Sigmoid colon (tissue), 7 donors: ENCODE data around the gene ZWILCH. TPM values are rescaled to one million over a fixed set of nuclear protein-coding genes. Genes with fewer than 3 reads are reported as not detected.

Experiments
- DNase-seq: peaks from one replicate; pipeline ENCODE4 v3.0.0-alpha.2; 2019
- H3K27ac ChIP-seq, 4 donors: fragments of 200-600 bp; sonication (generic); one replicate each; pipeline ENCODE4 v1.5.1; 2016 to 2019; ENCODE audit warnings: mild to moderate bottlenecking in 1 of 4
- H3K27me3 ChIP-seq, 3 donors: fragments of 200-600 bp; sonication (generic); one replicate each; pipeline ENCODE4 v1.5.1; 2019; ENCODE audit warnings: mild to moderate bottlenecking in 1 of 3
- H3K36me3 ChIP-seq, 4 donors: fragments of 200-600 bp; sonication (generic); one replicate each; pipeline ENCODE4 v1.5.1; 2016 to 2019
- H3K4me1 ChIP-seq, 4 donors: fragments of 200-600 bp; sonication (generic); one replicate each; pipeline ENCODE4 v1.5.1; 2017 to 2019
- H3K4me3 ChIP-seq, 4 donors: fragments of 200-600 bp; sonication (generic); one replicate each; pipeline ENCODE4 v1.5.1; 2017 to 2019; ENCODE audit warnings: mild to moderate bottlenecking in 2 of 4, moderate library complexity in 1 of 4
- H3K9me3 ChIP-seq, 4 donors: fragments of 200-600 bp in 3 of 4; sonication (generic) in 3 of 4; one replicate each; pipeline versions ENCODE4 v1.5.1 to v1.6.1; 2013 to 2019
- CTCF ChIP-seq, 4 experiments: fragments of 450-650 bp in 3 of 4; fragments of 200-600 bp in 1 of 4; IDR thresholded peaks; one replicate each; pipeline ENCODE4 v1.5.1; 2016 to 2019; ENCODE audit warnings: antibody characterized with exemption in 4 of 4, mild to moderate bottlenecking in 3 of 4, moderate library complexity in 2 of 4
- EP300 ChIP-seq, 4 donors: sonication (generic); formaldehyde crosslinking; IDR thresholded peaks; one replicate each; pipeline ENCODE4 v1.6.1; 2017; ENCODE audit warnings: antibody characterized with exemption in 4 of 4
- POLR2A ChIP-seq, 2 donors: fragments of 450-650 bp; IDR thresholded peaks; one replicate each; pipeline ENCODE4 v1.6.1; 2016; ENCODE audit warnings: antibody characterized with exemption in 2 of 2, mild to moderate bottlenecking in 2 of 2, moderate library complexity in 2 of 2
- POLR2AphosphoS5 ChIP-seq, 4 donors: sonication (generic); formaldehyde crosslinking; IDR thresholded peaks; one replicate each; pipeline ENCODE4 v1.6.1; 2017; ENCODE audit warnings: antibody characterized with exemption in 4 of 4
- WGBS, 2 donors: extraction: QIAGEN DNeasy Blood & Tissue Kit; methylation state at CpG; one replicate each; pipeline ENCODE4 v1.1.7; 2013; 5-methylcytosine and 5-hydroxymethylcytosine counted together
- intact Hi-C: fragments of 100-400 bp; cut with DNase I; formaldehyde crosslinking; loops from one replicate; pipeline ENCODE4 v1.15.1; 2023
- polyA plus RNA-seq, 3 donors: library from polyadenylated mRNA; stranded (reverse); fragments of 200-250 nt; gene quantifications; one replicate each; pipeline ENCODE4 v1.2.3, GENCODE V29; 2013
- total RNA-seq, 4 donors: library from RNA; depleted of rRNA; stranded (reverse); fragments of >200 nt; gene quantifications; one replicate each; pipeline ENCODE4 v1.1.0, GENCODE V29; 2016
- donor health status: healthy with polysubstance abuse.
- donor health status: Bipolar disorder and iron deficiency.
- donor health status: healthy.

Gene ZWILCH
- total and polyA plus RNA-seq, 7 donors = 3.1 to 9.3 (median 5.8) TPM

GRCh38 chr15:66481107-66481856, 23.8 kb upstream of the ZWILCH start:
- peaks cover 5 to 37% (median 12%) of the 10 kb centered on the region in 4 donors for H3K36me3 ChIP-seq
- no peaks in the 10 kb centered on the region for H3K4me1 ChIP-seq
- H3K4me3 ChIP-seq = no peak overlapping the region
- intact Hi-C loops = no loop called here
- H3K27ac ChIP-seq = no peak overlapping the region
- TF ChIP-seq POLR2AphosphoS5 (IDR thresholded peaks at IDR 0.05) (no peak), EP300 (IDR thresholded peaks at IDR 0.05) (no peak), CTCF (IDR thresholded peaks at IDR 0.05) (no peak), POLR2A (IDR thresholded peaks at IDR 0.05) (no peak)
- H3K9me3 ChIP-seq = no peaks in the 10 kb centered on the region
- no peaks in the 10 kb centered on the region for H3K27me3 ChIP-seq
- DNase-seq = no peak
- WGBS, 2 donors = 90 to 97% methylated on average over 10 of the region's 10 CpGs

GRCh38 chr15:66482539-66482938, 22.6 kb upstream of the ZWILCH start:
- no peak overlapping the region for H3K4me3 ChIP-seq
- H3K27me3 ChIP-seq = no peaks in the 10 kb centered on the region
- intact Hi-C loops = no loop called here
- no peak for DNase-seq
- TF ChIP-seq CTCF (IDR thresholded peaks at IDR 0.05) (no peak), EP300 (IDR thresholded peaks at IDR 0.05) (no peak), POLR2AphosphoS5 (IDR thresholded peaks at IDR 0.05) (no peak), POLR2A (IDR thresholded peaks at IDR 0.05) (no peak)
- H3K9me3 ChIP-seq = no peaks in the 10 kb centered on the region
- no peak overlapping the region for H3K27ac ChIP-seq
- 90 to 93% methylated on average over 9 of the region's 9 CpGs for WGBS, 2 donors
- no peaks in the 10 kb centered on the region for H3K4me1 ChIP-seq
- peaks cover 5 to 50% (median 17%) of the 10 kb centered on the region in 4 donors for H3K36me3 ChIP-seq

- no peak overlapping the region for H3K27ac ChIP-seq
- TF ChIP-seq CTCF (IDR thresholded peaks at IDR 0.05) = no peak
- no peak for TF ChIP-seq POLR2A (IDR thresholded peaks at IDR 0.05)
- no peak for TF ChIP-seq EP300 (IDR thresholded peaks at IDR 0.05)
- H3K4me1 ChIP-seq = no peaks in the 10 kb centered on the region
- H3K36me3 ChIP-seq = peaks cover 5 to 56% (median 19%) of the 10 kb centered on the region in 4 donors
- no peaks in the 10 kb centered on the region for H3K27me3 ChIP-seq
- no peaks in the 10 kb centered on the region for H3K9me3 ChIP-seq
- intact Hi-C loops = no loop called here
- no peak for DNase-seq
- WGBS, 2 donors = 70 to 82% methylated on average over 3 of the region's 3 CpGs
- H3K4me3 ChIP-seq = no peak overlapping the region
Measured at GRCh38 chr15:66483131-66483566, 22.0 kb upstream of the ZWILCH start.

- 94 to 97% methylated on average over 5 of the region's 5 CpGs for WGBS, 2 donors
- Histone ChIP-seq H3K27me3 (no peaks in the 10 kb centered on the region), H3K4me1 (no peaks in the 10 kb centered on the region), H3K27ac (no peak overlapping the region), H3K9me3 (no peaks in the 10 kb centered on the region), H3K4me3 (no peak overlapping the region), H3K36me3 (peaks cover 6 to 69% (median 23%) of the 10 kb centered on the region in 4 donors)
- intact Hi-C loops = no loop called here
- DNase-seq = no peak
- TF ChIP-seq CTCF (IDR thresholded peaks at IDR 0.05) = no peak
- TF ChIP-seq POLR2A (IDR thresholded peaks at IDR 0.05) = no peak
- no peak for TF ChIP-seq EP300 (IDR thresholded peaks at IDR 0.05)
- TF ChIP-seq POLR2AphosphoS5 (IDR thresholded peaks at IDR 0.05) = no peak
Measured at GRCh38 chr15:66484539-66485112, 20.5 kb upstream of the ZWILCH start.
